ENCODE data around the gene TFAP2A.

The TFAP2A gene

DNA sequence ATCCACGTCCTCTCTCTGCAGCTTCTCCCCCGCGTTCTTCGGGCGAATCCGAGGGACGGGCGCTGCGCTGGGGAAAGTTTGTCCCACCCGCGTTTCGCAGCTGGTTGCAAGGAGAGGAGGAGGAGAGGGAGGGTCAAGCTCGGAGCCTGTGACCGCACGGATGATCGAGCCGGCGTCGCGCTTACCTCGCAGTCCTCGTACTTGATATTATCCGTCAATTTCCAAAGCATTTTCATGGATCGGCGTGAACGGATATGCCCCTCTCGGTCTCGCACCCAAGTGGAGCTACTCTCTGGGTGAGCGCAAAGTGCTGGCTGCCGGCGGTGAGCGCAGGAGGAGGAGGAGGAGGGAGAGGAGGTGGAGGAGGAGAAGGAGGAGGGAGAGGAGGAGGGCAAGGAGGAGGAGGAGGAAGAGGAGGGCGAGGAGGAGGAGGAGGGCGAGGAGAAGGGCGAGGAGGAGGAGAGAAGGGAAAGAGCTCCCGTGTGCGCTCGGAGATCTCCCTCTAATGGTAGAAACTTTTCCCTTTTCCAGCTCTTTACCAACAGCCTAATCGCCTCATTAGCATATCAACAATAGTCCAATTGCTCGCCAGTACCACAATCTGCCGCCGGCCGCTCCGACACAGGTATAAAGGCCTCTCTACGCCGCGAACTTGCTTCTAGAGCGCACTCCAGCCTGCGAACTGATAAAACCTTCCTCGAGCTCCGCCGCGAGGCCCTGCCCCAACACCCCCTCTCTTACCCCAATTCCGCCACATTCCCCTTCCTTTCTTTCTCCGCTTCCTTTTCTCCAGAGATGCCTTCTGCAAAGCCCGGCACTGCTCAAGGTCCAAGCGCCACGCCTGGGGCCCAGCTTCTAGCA is at the start of gene TFAP2A:
TSS of gene TFAP2A (minus strand) at position 319 of the 861 bp plus-strand sequence. CDS start at position 236, 83 bp downstream.
- no peak for DNase-seq

DNA sequence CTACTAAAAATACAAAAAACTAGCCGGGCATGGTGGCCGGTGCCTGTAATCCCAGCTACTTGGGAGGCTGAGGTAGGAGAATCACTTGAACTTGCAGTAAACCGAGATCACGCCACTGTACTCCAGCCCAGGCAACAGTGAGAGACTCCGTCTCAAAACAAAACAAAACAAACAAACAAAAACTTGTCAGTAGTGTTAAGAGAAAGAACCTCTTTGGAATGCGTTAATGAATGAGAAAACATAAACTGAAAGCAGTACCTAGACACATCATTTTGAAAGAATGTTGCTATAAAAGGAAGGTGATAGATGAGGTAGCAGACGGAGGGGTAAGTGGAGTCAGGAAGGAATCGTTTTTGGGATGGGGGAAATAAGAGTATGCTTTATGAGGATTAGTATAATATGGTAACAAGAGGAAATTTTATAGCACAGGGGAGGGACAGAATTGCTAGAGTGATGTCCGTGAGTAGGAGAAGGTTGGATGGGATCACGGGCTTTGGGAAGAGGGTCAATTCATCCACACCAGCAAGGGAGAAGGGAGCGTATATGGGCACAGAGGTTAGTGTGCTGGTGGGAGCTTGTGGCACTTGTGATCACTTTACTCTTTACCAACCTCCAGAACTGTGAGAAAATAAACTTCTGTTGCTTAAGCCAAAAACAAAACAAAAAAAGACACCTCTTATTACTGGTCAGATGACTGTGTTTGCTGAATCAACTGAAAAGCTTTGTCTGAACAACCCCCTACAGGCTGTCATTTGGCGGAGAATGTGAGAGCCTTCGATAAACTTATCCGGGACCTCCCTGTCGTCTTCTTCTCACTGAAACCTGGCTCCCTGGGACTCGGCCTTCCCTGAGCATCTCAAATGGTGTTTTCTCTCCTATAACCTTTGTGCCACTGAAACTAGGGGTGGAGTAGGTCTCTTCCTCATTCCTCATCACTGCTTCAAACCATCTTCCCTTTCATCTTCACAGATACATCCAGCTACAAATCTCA is 48.9 kb upstream of the TFAP2A start:
- DNase-seq: no peak

DNA sequence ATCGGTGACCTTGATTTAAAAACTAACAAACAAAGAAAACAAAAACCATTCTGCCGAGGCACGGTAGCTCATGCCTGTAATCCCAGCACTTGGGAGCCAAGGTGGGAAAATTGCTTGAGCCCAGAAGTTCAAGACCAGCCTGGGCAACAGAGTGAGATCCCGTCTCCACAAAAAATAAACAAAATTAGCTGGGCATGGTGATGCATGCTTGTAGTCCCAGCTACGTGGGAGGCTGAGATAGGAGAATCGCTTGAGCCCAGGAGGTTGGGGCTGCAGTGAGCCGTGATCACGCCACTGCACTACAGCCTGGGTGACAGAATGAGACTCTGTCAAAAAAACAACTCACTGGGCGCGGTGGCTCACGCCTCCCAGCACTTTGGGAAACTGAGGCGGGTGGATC is 48.2 kb upstream of the TFAP2A start:
- no peak for DNase-seq

DNA sequence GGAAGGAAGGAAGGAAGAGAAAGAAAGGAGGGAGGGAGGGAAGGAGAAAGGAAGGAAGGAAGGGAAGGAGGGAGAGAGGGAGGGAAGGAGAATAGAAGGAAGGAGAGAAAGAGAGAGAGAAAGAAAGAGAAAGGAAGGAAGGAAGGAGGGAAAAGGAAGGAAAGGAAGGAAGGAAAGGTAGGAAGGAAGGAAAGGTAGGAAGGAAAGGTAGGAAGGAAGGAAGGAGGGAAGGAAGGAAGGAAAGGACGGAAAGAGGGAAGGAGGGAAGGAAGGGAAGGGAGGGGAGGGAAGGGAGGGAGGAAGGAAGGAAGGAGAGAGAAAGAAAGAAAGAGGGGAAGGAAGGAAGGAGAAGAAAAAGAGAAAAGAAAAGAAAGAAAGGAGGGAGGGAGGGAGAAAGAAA is 47.0 kb upstream of the TFAP2A start:
- no peak for DNase-seq

DNA sequence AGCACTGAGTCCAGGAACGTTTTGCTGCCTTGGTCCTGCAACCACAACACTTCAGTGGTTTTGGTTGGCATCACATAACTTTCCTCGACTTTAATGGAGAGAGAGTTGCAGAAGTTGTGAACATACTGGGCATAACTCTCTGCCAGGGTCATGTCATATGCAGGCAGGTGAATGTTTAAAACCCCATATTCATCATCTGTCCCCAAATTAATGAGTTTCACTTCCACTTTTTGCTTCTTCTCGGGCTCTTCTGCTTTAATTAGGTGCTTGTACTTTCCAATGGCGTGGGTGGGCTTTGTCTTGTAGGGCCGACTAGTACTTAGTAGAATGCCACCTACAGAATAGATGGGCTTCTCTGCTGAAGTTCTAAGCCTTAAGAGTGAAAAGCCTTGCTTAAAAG is 45.2 kb upstream of the TFAP2A start:
- DNase-seq: no peak

DNA sequence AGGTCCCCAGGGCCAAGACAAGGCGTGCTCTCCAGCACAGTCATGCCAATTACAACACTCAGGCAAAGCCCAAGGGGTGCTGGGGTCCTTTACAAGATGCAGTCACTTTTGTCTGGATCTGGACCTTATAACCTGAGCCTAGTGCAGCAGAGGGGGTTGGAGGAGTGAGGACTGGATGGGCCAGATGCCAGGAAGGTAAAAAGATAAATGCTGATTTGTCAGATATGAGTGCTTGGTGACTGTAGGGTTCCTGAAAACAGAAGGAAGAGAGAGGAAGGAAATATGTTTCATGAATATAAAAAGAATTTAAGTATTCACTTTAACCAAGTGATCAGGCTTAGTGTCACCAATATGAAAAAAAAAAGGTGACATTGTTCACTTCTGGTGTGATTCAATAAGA is 43.4 kb upstream of the TFAP2A start:
- DNase-seq: no peak

DNA sequence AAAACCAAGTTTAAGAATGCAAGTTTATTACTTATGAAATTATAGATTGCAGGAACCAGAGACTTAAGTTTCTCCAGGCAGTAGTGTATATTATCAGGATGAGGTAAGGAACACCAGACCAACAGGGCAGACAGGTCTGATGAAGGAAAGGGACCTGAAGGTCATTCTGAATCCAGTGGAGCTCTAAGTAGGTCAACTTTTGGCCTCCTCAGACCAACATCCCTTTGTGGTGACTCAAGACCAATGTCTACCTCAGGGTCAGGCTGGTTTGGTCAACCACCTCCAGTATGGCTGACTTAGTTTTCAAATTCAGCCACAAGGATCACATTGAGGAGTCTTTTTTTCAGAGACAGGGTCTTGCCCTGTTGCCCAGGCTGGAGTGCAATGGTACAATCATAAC is 38.7 kb upstream of the TFAP2A start:
- DNase-seq: no peak

DNA sequence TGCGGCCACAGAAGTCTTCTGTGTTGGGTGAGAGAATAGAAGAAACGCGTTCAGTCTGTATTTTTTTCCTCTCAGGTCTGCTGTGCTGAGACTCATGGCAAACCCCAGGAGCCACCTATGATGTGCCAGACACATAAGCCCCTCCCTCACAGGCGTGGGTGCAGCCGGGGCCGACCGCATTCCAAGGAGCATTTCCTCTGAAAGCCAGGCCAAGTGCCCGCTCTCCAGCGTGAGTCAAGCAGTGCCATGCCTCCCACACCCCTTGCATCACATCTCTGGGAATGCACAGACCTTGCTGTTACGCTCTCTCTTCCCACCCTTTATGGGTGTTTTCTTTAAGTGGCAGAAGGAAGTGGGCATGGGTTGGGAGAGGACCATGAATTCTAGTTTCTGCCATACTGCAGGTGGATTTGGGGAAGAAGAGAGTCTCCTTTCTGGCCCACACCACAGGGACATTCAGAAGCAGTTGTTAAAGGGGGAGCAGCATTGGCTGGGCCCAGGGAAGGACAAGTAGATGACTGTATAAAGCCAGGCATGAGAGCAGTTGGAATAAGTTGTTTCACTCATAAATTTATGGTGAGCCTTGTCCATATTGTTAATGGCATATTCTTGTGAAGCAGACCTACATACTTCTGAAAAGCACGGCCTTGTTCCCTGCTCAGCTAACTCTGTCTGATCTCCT is 37.1 kb upstream of the TFAP2A start:
- DNase-seq: no peak

DNA sequence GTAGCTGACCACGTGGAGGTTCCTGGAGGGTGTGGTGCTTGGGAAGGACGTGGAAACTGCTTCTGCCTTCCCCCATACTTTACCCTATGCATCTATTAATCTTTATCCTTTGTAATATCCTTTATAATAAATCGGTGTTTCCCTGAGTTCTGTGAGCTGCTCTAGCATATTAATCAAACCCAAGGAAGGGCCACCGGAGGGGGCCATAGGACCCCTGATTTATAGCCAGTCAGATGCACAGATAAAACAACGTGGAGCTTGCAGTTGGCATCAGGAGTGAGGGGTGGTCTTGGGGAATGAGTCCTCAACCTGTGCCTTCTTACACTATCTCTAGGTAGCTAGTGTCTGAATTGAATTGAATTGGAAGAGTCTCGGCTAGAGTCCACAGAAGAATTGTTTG is 36.5 kb upstream of the TFAP2A start:
- no peak for DNase-seq

DNA sequence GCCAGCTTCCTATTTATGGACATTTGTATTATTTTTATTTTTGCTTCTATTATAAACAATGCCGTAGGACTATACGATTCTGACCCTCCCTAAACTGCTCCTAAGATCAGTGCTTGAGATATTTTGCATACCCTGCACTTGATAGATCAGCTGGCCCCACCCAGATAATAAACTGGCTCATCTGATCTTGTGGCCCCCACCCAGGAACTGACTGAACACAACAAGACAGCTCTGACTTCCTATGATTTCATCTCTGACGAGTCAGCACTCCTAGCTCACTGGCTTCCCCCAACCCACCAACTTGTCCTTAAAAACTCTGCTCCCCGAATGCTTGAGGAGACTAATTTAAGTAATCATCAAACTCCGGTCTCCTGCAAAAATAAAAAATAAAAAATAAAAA is 34.9 kb upstream of the TFAP2A start:
- no peak for DNase-seq

DNA sequence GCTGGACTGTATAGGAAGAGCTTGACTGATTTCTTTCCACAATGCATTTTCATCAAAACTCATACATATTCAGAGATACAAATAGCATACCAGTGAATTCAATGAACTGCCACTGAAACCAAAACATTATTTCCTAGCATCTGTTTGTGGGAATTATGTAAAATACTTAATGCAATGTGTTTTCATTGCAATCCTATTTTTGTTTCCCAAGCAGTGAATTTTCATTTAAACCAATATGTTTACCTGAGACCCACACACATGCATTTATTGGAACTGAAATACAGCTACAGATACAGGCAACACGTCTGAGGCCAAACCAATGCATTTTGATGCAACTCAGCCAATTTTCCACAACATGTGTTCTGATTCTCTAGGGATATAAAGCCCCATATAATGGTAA is 33.2 kb upstream of the TFAP2A start:
- DNase-seq: no peak

DNA sequence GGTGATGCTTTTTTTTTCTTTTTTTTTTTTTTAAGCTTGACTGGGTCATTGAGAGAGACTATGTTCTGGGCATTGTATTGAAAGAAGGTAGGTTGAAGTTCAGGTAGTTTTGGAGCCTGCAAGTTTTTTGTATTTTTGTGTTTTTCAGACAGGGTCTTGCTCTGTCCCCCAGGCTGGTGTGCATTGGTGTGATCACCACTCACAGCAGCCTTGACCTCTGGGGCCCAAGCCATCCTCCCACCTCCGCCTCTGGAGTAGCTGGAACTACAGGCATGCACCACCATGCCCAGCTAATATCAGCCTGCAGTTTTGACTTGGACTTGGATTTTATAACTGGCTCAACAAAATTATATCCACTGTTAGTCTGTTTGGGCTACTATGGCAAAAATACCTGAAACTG is 31.7 kb upstream of the TFAP2A start:
- no peak for DNase-seq

DNA sequence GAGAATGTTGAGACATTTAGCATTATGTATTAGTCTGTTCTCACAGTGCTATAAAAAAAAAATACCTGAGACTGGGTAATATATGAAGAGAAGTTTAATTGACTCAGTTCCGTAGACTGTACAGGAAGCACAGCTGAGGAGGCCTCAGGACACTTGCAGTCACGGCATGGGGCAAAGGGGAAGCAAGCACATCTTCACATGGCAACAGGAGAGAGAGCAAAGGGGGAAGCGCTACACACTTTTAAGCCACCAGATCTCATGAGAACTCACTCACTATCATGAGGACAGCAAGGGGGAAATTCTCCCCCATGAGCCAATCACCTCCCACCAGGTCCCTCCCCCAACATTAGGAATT is 26.8 kb upstream of the TFAP2A start:
- DNase-seq: no peak

DNA sequence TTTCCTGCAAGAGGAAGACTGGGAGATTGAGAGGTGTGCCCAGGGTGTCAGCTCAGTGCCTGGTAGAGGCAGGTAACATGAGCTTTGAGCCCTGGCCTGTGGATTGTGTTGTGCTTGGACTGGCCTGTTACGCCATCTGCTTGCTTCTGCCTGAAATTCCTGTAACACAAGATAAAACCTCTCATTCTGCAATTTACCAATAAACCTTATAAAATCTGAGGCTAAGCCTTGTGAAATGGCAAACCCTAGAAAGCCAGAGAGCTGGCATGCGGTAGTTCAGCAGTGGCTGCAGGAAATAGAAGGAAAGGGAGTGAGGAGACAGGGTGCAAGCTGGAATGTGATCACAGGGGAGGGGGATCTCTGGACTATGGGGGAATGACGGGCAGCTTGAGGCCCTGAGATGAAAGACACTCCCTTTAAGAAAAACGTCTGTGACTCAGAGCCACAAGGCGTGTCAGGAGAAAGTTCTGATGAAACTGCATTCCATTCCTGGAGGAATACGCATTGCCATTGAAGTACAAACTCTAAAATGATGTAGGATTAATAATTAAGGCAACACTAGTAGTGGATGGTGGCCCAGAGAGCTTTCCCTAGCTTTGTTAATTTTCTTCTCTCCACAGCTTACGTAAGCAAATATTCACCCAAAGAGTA is 26.3 kb upstream of the TFAP2A start:
- no peak for DNase-seq

DNA sequence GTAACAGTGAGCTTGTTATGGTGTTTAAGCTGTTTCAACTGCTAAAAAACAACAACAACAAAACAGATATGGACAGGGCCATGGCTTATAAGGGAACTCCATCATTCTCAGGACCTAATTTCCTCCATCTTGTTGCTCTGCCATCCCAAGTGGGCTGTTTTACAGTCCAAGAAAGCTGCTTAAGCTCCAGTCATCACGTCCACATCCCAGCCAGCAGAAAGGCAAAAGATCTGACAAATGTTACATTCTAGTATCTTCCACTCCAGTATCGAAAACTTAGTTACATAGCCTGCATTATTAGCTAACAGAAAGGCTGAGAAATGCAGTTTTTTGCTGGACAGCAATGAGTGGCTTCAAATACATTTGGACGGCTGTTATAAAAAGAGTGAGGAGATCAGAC is 23.0 kb upstream of the TFAP2A start:
- DNase-seq: no peak

DNA sequence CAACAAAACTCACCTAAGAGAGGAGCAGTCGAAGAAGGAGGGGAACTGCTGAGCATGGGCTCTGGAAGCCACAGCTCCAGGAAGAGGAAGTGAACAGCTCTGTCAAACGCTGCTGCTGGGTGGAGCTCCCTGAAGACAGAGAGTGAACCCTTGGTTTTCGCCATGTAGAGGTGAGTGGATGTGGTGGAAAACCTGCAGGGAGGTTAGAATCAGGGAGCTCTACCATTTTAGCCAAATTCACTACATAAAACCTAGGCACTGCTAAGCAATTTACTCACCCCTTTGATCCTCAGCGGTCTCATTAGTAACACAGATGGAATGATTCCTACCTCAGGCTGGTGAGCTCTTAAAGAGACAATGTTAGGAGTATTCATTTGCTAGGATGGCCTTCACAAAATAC is 19.4 kb upstream of the TFAP2A start:
- no peak for DNase-seq

DNA sequence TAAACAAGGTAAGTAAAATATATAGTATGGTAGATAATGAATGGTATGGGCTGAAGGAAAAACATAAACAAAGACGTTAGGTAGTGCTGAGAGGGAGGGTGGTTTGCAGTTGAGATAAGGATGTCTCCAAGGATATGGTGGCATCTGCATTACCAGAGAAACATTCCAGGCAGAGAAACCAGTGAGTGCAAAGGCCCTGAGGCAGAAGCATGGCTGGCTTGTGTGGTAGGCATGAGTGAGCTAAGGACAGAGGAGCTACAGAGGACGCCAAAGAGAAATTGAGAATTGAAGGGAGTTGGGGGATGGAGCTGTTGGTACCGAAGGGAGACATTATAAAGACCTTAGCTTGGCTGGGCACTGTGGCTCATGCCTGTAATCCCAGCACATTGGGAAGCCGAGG is 18.4 kb upstream of the TFAP2A start:
- DNase-seq: no peak

DNA sequence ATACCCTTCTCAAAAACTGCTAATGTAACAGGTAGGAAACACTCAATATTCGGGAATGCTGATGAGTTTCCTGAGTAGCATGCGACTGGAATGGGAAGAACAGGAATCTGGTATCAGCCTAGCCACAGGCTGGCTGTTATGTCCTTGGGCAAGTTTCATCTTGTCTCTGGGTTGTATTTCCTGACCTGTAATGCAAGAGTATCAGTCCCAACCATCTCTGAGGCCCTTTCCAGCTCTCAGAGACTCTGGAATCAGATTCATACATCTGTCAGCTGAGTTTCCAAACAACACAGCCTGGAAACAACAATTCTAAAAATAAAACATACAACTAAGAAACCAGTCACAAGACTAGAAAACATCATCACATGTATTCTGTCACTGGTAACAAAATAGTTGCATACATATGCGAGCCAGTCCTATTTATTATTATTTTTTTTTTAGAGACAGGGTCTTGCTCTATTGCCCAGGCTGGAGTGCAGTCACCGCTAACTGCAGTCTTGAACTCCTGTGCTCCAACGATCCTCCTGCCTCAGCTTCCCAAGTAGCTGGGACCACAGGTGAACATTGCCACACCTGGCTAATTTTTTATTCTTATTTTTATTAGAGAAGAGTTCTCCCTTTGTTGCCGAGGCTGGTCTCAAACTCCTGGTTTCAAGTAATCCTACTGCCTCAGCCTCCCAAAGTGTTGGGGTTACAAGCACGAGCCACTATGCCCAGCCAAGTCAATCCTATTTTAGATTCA is 16.7 kb upstream of the TFAP2A start:
- DNase-seq: no peak

DNA sequence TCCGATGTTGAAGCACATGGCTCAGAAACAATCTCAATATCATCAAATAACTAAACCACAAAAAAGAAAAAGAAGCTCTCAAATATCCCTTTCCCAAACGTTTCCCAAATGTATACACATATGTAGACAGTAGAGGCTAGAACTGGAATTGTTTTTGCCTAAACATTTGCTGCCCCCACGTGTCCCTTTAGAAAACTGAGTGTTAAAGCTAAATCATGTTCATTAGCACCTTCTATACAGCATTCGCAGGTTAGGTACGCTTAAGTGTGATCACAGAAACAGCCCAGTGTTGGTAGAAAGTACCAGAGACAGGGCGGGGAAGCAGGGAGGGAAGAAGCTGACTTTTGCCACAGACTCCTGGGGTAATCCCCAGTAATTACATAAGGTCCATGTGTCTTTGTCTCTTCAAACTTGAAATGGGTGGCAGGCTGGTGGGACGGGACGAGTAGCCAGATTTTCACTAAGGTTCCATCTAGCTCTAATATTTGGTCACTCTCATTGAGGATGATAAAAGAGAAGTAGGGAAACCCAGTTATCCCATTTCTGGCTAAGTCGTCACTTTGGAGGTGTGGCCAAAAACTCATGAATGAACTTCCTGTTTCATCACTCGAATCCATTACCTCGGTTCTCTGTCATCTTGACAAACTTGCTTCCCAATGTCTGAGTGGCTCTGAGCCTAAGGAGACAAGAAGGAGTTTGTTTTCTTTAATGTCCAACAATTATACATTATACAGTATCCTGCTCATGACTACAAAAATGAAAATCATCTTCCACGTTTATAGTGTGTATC is 15.0 kb upstream of the TFAP2A start:
- no peak for DNase-seq

DNA sequence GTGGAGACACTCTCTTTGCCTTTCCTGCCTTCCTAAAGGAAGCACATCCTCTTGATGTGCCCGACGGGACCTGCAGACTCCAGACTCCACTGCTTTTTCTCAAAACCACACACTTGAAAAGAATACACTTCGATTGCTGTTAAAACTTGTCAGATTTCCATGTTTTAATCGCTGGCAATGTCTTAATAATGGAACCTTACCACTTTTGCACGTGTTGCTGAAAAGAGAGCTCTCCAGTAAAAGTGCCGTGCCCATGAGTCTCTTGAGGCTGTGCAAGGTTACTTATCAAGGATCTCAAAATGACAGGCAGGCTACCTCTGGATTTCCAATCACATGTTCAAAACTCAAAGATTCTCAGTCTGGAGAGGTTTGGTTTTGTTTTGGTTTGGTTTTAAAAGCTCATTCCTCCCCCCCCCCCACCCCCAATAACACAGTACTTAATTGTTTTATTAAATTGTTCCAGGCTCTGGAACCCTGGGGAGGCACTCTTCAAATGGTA is 12.0 kb upstream of the TFAP2A start:
- DNase-seq: no peak
